Cardiac fibroblast (primary cell): ENCODE results near the gene GET4.

Source experiments
- DNase-seq, 2 donors: peaks; one replicate each; pipeline versions ENCODE4 v3.0.0 to v3.0.0-alpha.2; 2010; ENCODE audit warnings: low read depth in 2 of 2
- H3K4me3 ChIP-seq, 2 donors: replicated peaks in 1 of 2; 1 replicate in 1 of 2; 2 replicates in 1 of 2; pipeline ENCODE4 v1.5.1; 2011; ENCODE audit warnings: low read depth in 2 of 2, low read length in 2 of 2, mild to moderate bottlenecking in 2 of 2, moderate library complexity in 1 of 2
- TF ChIP-seq, protein P1 (sequence below): IDR thresholded peaks from one replicate; pipeline ENCODE4 v1.5.1; 2011; ENCODE audit warnings: low read depth, mild to moderate bottlenecking, low read length, inconsistent platforms

GET4 gene

GRCh38 chr7:877312-878232 lies 1.2 kb downstream of the GET4 start:
- H3K4me3 ChIP-seq: peak overlapping the region; percentile 91 to 98
- TF ChIP-seq, protein P1, sequence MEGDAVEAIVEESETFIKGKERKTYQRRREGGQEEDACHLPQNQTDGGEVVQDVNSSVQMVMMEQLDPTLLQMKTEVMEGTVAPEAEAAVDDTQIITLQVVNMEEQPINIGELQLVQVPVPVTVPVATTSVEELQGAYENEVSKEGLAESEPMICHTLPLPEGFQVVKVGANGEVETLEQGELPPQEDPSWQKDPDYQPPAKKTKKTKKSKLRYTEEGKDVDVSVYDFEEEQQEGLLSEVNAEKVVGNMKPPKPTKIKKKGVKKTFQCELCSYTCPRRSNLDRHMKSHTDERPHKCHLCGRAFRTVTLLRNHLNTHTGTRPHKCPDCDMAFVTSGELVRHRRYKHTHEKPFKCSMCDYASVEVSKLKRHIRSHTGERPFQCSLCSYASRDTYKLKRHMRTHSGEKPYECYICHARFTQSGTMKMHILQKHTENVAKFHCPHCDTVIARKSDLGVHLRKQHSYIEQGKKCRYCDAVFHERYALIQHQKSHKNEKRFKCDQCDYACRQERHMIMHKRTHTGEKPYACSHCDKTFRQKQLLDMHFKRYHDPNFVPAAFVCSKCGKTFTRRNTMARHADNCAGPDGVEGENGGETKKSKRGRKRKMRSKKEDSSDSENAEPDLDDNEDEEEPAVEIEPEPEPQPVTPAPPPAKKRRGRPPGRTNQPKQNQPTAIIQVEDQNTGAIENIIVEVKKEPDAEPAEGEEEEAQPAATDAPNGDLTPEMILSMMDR: no peak
- no peak for DNase-seq

- TF ChIP-seq, protein P1: no peak
- no peak for DNase-seq
- H3K4me3 ChIP-seq: no peak overlapping the region
Observed at GRCh38 chr7:879093-879492, 2.7 kb downstream of the GET4 start.

- TF ChIP-seq, protein P1: no peak
- DNase-seq: no peak
- no peak overlapping the region for H3K4me3 ChIP-seq
Observed at GRCh38 chr7:879706-880105, 3.4 kb downstream of the GET4 start.

DNA sequence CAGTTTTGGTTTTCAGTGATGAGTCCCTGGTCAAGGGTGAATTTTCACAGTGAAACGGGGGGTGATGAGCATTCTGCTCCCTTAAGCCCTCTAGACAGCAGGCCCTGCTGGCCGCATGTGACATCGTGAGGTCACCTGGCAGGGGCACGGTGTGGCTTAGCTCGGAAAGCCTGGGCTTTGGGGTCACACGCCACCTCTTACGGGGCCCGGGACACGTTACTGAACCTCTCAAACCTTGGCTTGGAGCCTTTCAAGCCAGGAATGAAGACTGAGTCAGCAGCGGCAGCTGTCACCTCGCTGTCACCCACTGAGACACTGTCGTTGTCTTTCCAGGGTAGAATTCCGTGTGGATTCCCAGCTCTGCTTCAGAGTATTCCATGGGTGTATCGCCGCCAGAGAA lies 4.1 kb downstream of the GET4 start:
- DNase-seq: no peak
- TF ChIP-seq, protein P1: no peak
- no peak overlapping the region for H3K4me3 ChIP-seq

DNA sequence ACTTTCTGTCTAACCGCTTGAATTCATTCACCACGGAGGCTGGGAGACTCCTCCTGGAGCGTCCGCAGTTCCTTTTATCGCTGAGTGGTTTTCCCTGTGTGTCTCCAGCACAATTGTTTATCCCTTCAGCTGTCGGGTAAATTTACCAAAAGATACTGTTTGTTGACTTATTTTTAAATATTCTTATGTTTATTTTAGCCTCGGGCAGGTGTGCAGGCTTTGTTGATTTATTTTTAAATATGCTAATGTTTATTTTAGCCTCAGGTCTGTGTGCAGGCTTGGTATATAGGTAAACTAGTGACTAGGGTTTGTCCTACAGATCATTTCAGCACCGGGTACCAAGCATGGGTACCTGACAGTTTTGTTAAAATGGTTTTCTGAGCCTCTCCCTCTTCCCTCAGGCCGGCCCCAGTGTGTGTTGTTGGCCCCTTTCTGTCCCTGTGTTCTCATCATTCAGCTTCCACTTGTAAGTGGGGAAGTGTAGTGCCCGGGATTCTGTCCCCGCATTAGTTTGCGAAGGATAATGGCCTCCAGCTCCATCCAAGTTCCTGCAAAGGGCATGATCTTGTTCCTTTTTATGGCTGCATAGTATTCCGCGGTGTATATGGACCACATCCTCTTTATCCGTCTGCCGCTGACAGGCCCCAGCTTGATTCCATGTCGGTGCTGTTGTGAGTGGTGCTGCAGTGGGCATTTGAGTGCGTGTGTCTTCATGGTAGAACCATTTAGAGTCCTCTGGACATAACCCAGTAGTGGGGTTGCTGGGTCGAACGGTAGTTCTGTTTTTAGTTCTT lies 5.3 kb downstream of the GET4 start:
- no peak for DNase-seq
- no peak overlapping the region for H3K4me3 ChIP-seq
- TF ChIP-seq, protein P1: no peak

GRCh38 chr7:882336-883035 lies 6.1 kb downstream of the GET4 start:
- no peak overlapping the region for H3K4me3 ChIP-seq
- TF ChIP-seq, protein P1: no peak
- no peak for DNase-seq
